ENCODE results near the gene CFAP73. TPM values are rescaled to one million over a fixed set of nuclear protein-coding genes. Genes with fewer than 3 reads are reported as not detected.

CFAP73 gene
- polyA plus RNA-seq, 3 donors: 0.14 TPM; not detected in 2

DNA sequence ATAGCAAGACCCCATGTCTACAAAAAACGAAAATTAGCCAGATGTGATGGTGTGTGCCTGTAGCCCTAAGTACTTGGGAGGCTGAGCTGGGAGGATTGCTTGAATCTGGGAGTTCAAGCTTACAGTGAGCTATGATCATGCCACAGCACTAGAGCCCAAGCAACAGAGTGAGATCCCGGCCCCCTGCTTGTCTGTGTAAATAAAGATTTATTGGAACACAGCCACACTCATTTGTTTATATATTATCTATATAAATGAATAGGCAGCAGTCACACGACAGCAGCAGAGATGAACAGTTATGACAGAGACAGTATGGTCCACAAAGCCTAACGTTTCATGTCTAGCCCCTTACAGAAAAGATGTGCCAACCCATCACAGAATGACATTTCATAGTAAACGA, 20.9 kb downstream of the CFAP73 start:
- Mint-ChIP-seq H3K4me1 (no peaks in the 10 kb centered on the region), H3K4me3 (no peak overlapping the region), H3K36me3 (peaks cover 84 to 97% of the 10 kb centered on the region in 2 donors), H3K27me3 (ENCODE audit: low read depth in 3 of 3) (peaks cover 0 to 2% (median 0%) of the 10 kb centered on the region in 3 donors), H3K9me3 (no peaks in the 10 kb centered on the region), H3K27ac (peak overlapping the region in 1 of 7 donors; percentile 58)
- Histone ChIP-seq H3K4me3 (replicated peaks in 1 of 3; ENCODE audit: low read depth in 2 of 3, low read length in 3 of 3) (no peak overlapping the region), H3K4me2 (replicated peaks; ENCODE audit: extremely low read depth, low read length, poor library complexity, severe bottlenecking) (no peak overlapping the region), H3K27me3 (ENCODE audit: control insufficient read depth in 2 of 2, insufficient read depth in 2 of 2, low read length in 2 of 2) (no peaks in the 10 kb centered on the region), H2AFZ (ENCODE audit: insufficient read depth, low read depth, low read length, poor library complexity, severe bottlenecking) (no peak overlapping the region), H3K79me2 (ENCODE audit: insufficient read depth, low read length) (no peaks in the 10 kb centered on the region), H3K9ac (ENCODE audit: insufficient read depth, low read length, poor library complexity, severe bottlenecking) (no peak overlapping the region), H3K36me3 (replicated peaks in 1 of 2; ENCODE audit: control insufficient read depth in 1 of 2, insufficient read depth in 2 of 2, low read length in 2 of 2) (peaks cover 93 to 99% of the 10 kb centered on the region in 2 donors), H3K9me3 (replicated peaks in 1 of 2; ENCODE audit: control insufficient read depth in 1 of 2, insufficient read depth in 1 of 2, low read length in 2 of 2) (no peaks in the 10 kb centered on the region), H4K20me1 (ENCODE audit: insufficient read depth, low read length) (no peaks in the 10 kb centered on the region), H3K4me1 (ENCODE audit: control insufficient read depth in 1 of 2, insufficient read depth in 2 of 2, low read length in 2 of 2) (no peaks in the 10 kb centered on the region), H3K27ac (ENCODE audit: low read depth in 1 of 2, low read length in 2 of 2) (no peak overlapping the region)
- TF ChIP-seq, protein P1, sequence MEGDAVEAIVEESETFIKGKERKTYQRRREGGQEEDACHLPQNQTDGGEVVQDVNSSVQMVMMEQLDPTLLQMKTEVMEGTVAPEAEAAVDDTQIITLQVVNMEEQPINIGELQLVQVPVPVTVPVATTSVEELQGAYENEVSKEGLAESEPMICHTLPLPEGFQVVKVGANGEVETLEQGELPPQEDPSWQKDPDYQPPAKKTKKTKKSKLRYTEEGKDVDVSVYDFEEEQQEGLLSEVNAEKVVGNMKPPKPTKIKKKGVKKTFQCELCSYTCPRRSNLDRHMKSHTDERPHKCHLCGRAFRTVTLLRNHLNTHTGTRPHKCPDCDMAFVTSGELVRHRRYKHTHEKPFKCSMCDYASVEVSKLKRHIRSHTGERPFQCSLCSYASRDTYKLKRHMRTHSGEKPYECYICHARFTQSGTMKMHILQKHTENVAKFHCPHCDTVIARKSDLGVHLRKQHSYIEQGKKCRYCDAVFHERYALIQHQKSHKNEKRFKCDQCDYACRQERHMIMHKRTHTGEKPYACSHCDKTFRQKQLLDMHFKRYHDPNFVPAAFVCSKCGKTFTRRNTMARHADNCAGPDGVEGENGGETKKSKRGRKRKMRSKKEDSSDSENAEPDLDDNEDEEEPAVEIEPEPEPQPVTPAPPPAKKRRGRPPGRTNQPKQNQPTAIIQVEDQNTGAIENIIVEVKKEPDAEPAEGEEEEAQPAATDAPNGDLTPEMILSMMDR (IDR thresholded peaks at IDR 0.05): no peak
- intact Hi-C loops (cut with micrococcal nuclease): loop anchor here in 1 of 2 donors (5.0 kb wide), 1 partner anchor 178 kb away; no protein-coding TSS in a partner anchor
- no peak for DNase-seq
- WGBS (ENCODE audit: insufficient coverage): 100% methylated on average over 1 of the region's 5 CpGs

DNA sequence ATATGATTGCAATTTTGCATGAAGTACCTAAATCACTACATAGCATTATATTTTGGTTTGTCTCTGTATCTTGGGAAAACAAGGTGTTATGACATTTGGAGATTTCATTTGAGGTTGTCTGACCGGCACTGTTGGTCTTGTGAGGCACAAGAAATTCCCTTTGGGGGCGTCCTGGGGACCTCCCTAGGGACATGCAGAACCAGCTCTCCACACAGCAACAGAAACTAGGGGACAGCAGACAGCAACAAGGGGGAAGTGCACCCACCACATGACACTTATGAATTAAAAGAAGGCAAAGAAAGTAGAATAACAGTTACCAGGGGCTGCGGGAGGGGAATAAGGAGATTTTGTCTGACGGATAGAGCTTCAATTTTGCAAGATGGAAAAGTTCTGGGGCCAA, 21.4 kb downstream of the CFAP73 start:
- Histone ChIP-seq H4K20me1 (ENCODE audit: insufficient read depth, low read length) (no peaks in the 10 kb centered on the region), H3K27me3 (ENCODE audit: control insufficient read depth in 2 of 2, insufficient read depth in 2 of 2, low read length in 2 of 2) (no peaks in the 10 kb centered on the region), H3K9me3 (replicated peaks in 1 of 2; ENCODE audit: control insufficient read depth in 1 of 2, insufficient read depth in 1 of 2, low read length in 2 of 2) (no peaks in the 10 kb centered on the region), H3K36me3 (replicated peaks in 1 of 2; ENCODE audit: control insufficient read depth in 1 of 2, insufficient read depth in 2 of 2, low read length in 2 of 2) (peaks cover 88 to 96% of the 10 kb centered on the region in 2 donors), H3K79me2 (ENCODE audit: insufficient read depth, low read length) (no peaks in the 10 kb centered on the region), H2AFZ (ENCODE audit: insufficient read depth, low read depth, low read length, poor library complexity, severe bottlenecking) (no peak overlapping the region), H3K4me2 (replicated peaks; ENCODE audit: extremely low read depth, low read length, poor library complexity, severe bottlenecking) (no peak overlapping the region), H3K27ac (ENCODE audit: low read depth in 1 of 2, low read length in 2 of 2) (no peak overlapping the region), H3K4me3 (replicated peaks in 1 of 3; ENCODE audit: low read depth in 2 of 3, low read length in 3 of 3) (no peak overlapping the region), H3K9ac (ENCODE audit: insufficient read depth, low read length, poor library complexity, severe bottlenecking) (no peak overlapping the region), H3K4me1 (ENCODE audit: control insufficient read depth in 1 of 2, insufficient read depth in 2 of 2, low read length in 2 of 2) (no peaks in the 10 kb centered on the region)
- 92% methylated on average over 2 of the region's 4 CpGs for WGBS (ENCODE audit: insufficient coverage)
- intact Hi-C loops (cut with micrococcal nuclease): loop anchor here in 1 of 2 donors (5.0 kb wide), 1 partner anchor 179 kb away; no protein-coding TSS in a partner anchor
- H3K9me3 Mint-ChIP-seq: no peaks in the 10 kb centered on the region
- TF ChIP-seq, protein P1 (IDR thresholded peaks at IDR 0.05): no peak
- no peak overlapping the region for H3K4me3 Mint-ChIP-seq
- peaks cover 81 to 97% of the 10 kb centered on the region in 2 donors for H3K36me3 Mint-ChIP-seq
- H3K27ac Mint-ChIP-seq: no peak overlapping the region
- no peaks in the 10 kb centered on the region for H3K4me1 Mint-ChIP-seq
- H3K27me3 Mint-ChIP-seq (ENCODE audit: low read depth in 3 of 3): peaks cover 0 to 2% (median 0%) of the 10 kb centered on the region in 3 donors
- DNase-seq: no peak

Data from CD14-positive monocyte (primary cell).